ENCODE data around the gene BTBD16.

The BTBD16 gene

GRCh38 chr10:122342293-122343134 lies 71.4 kb downstream of the BTBD16 start:
- no peak overlapping the region for H3K27ac ChIP-seq (ENCODE audit: low read length)

GRCh38 chr10:122343135-122343800 lies 72.2 kb downstream of the BTBD16 start:
- Histone ChIP-seq H3K4me1 (ENCODE audit: control insufficient read depth, low read depth, low read length) (peaks cover 13% of the 10 kb centered on the region), H3K27ac (ENCODE audit: low read length) (no peak overlapping the region), H3K27me3 (ENCODE audit: control insufficient read depth, insufficient read depth, low read length) (no peaks in the 10 kb centered on the region), H3K9me3 (ENCODE audit: control insufficient read depth, low read depth, low read length) (peaks cover 8% of the 10 kb centered on the region), H3K9ac (ENCODE audit: low read length) (no peak overlapping the region), H3K36me3 (ENCODE audit: control insufficient read depth, low read depth, low read length) (no peaks in the 10 kb centered on the region), H3K4me3 (ENCODE audit: low read length) (no peak overlapping the region)

More at GRCh38 chr10:122342293-122343134, 71.4 kb downstream of the BTBD16 start:
- peaks cover 8% of the 10 kb centered on the region for H3K9me3 ChIP-seq (ENCODE audit: control insufficient read depth, low read depth, low read length)
- no peak overlapping the region for H3K4me3 ChIP-seq (ENCODE audit: low read length)
- no peak overlapping the region for H3K9ac ChIP-seq (ENCODE audit: low read length)
- peaks cover 13% of the 10 kb centered on the region for H3K4me1 ChIP-seq (ENCODE audit: control insufficient read depth, low read depth, low read length)
- H3K36me3 ChIP-seq (ENCODE audit: control insufficient read depth, low read depth, low read length), result no peaks in the 10 kb centered on the region
- no peaks in the 10 kb centered on the region for H3K27me3 ChIP-seq (ENCODE audit: control insufficient read depth, insufficient read depth, low read length)

DNA sequence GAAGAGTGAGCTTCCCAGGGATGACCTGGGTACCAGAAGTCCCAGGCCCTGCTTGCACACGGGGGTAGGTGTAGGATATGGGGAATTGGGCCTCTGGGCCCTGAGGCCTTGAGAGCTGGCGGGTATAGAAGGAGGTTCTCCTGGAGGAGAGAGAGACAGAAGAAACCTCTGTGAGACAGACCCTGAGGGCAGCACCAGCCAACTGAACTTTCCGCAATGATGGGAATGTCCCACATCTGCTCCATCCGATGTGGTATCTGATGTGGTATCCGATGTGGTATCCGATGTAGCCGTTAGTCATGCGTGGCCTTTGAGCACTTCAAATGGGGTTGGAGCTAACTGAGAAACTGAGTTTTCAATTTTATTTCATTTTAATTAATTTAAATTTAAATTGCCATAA lies 72.8 kb downstream of the BTBD16 start:
- H3K4me1 ChIP-seq (ENCODE audit: control insufficient read depth, low read depth, low read length), result peaks cover 13% of the 10 kb centered on the region

GRCh38 chr10:122344741-122345258 lies 73.7 kb downstream of the BTBD16 start:
- Histone ChIP-seq H3K4me1 (ENCODE audit: control insufficient read depth, low read depth, low read length) (peaks cover 17% of the 10 kb centered on the region), H3K9ac (ENCODE audit: low read length) (no peak overlapping the region), H3K27ac (ENCODE audit: low read length) (no peak overlapping the region), H3K36me3 (ENCODE audit: control insufficient read depth, low read depth, low read length) (no peaks in the 10 kb centered on the region), H3K4me3 (ENCODE audit: low read length) (no peak overlapping the region), H3K9me3 (ENCODE audit: control insufficient read depth, low read depth, low read length) (peaks cover 8% of the 10 kb centered on the region), H3K27me3 (ENCODE audit: control insufficient read depth, insufficient read depth, low read length) (no peaks in the 10 kb centered on the region)

More for the DNA sequence above, 72.8 kb downstream of the BTBD16 start:
- H3K4me3 ChIP-seq (ENCODE audit: low read length), result no peak overlapping the region
- no peaks in the 10 kb centered on the region for H3K27me3 ChIP-seq (ENCODE audit: control insufficient read depth, insufficient read depth, low read length)
- H3K36me3 ChIP-seq (ENCODE audit: control insufficient read depth, low read depth, low read length), result no peaks in the 10 kb centered on the region
- no peak overlapping the region for H3K9ac ChIP-seq (ENCODE audit: low read length)
- peaks cover 8% of the 10 kb centered on the region for H3K9me3 ChIP-seq (ENCODE audit: control insufficient read depth, low read depth, low read length)
- H3K27ac ChIP-seq (ENCODE audit: low read length), result no peak overlapping the region

GRCh38 chr10:122346326-122346950 lies 75.3 kb downstream of the BTBD16 start:
- no peaks in the 10 kb centered on the region for H3K36me3 ChIP-seq (ENCODE audit: control insufficient read depth, low read depth, low read length)
- H3K4me1 ChIP-seq (ENCODE audit: control insufficient read depth, low read depth, low read length), result peaks cover 17% of the 10 kb centered on the region
- H3K4me3 ChIP-seq (ENCODE audit: low read length), result no peak overlapping the region
- H3K27ac ChIP-seq (ENCODE audit: low read length), result no peak overlapping the region
- peaks cover 8% of the 10 kb centered on the region for H3K9me3 ChIP-seq (ENCODE audit: control insufficient read depth, low read depth, low read length)
- H3K27me3 ChIP-seq (ENCODE audit: control insufficient read depth, insufficient read depth, low read length), result no peaks in the 10 kb centered on the region
- H3K9ac ChIP-seq (ENCODE audit: low read length), result no peak overlapping the region

- H3K9ac ChIP-seq (ENCODE audit: low read length), result no peak overlapping the region
- H3K4me1 ChIP-seq (ENCODE audit: control insufficient read depth, low read depth, low read length), result peaks cover 17% of the 10 kb centered on the region
- peaks cover 8% of the 10 kb centered on the region for H3K9me3 ChIP-seq (ENCODE audit: control insufficient read depth, low read depth, low read length)
- no peak overlapping the region for H3K4me3 ChIP-seq (ENCODE audit: low read length)
- H3K27me3 ChIP-seq (ENCODE audit: control insufficient read depth, insufficient read depth, low read length), result no peaks in the 10 kb centered on the region
- H3K36me3 ChIP-seq (ENCODE audit: control insufficient read depth, low read depth, low read length), result no peaks in the 10 kb centered on the region
- H3K27ac ChIP-seq (ENCODE audit: low read length), result no peak overlapping the region
These were observed 76.2 kb downstream of the BTBD16 start for GRCh38 chr10:122347170-122347841.

DNA sequence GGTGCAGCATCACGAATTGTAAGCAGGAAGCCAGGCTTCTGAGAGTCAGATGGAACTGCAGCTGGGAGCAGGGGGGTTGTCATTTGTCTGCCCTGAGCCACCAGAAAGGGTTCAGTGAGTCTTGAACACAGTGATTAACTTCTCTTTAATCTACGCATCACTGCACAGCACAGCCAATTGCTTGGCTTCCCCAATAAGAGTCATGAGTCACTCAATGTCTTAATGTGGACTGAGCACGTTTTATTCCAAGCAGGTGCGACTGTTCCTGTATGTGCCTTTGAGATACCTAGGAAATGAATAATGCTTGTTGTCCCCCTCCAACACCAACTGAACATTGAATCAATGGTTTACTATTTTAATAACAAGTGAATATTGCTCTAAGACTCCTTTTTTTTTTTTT lies 77.4 kb downstream of the BTBD16 start:
- H3K4me1 ChIP-seq (ENCODE audit: control insufficient read depth, low read depth, low read length), result peaks cover 9% of the 10 kb centered on the region
- no peak overlapping the region for H3K4me3 ChIP-seq (ENCODE audit: low read length)
- peaks cover 8% of the 10 kb centered on the region for H3K9me3 ChIP-seq (ENCODE audit: control insufficient read depth, low read depth, low read length)
- no peaks in the 10 kb centered on the region for H3K27me3 ChIP-seq (ENCODE audit: control insufficient read depth, insufficient read depth, low read length)
- no peak overlapping the region for H3K9ac ChIP-seq (ENCODE audit: low read length)
- H3K36me3 ChIP-seq (ENCODE audit: control insufficient read depth, low read depth, low read length), result no peaks in the 10 kb centered on the region
- H3K27ac ChIP-seq (ENCODE audit: low read length), result no peak overlapping the region

- Histone ChIP-seq H3K27me3 (ENCODE audit: control insufficient read depth, insufficient read depth, low read length) (no peaks in the 10 kb centered on the region), H3K9ac (ENCODE audit: low read length) (no peak overlapping the region), H3K36me3 (ENCODE audit: control insufficient read depth, low read depth, low read length) (no peaks in the 10 kb centered on the region), H3K9me3 (ENCODE audit: control insufficient read depth, low read depth, low read length) (peaks cover 8% of the 10 kb centered on the region), H3K4me3 (ENCODE audit: low read length) (no peak overlapping the region), H3K4me1 (ENCODE audit: control insufficient read depth, low read depth, low read length) (peaks cover 5% of the 10 kb centered on the region), H3K27ac (ENCODE audit: low read length) (no peak overlapping the region)
These were observed 77.9 kb downstream of the BTBD16 start for GRCh38 chr10:122348935-122349361.

DNA sequence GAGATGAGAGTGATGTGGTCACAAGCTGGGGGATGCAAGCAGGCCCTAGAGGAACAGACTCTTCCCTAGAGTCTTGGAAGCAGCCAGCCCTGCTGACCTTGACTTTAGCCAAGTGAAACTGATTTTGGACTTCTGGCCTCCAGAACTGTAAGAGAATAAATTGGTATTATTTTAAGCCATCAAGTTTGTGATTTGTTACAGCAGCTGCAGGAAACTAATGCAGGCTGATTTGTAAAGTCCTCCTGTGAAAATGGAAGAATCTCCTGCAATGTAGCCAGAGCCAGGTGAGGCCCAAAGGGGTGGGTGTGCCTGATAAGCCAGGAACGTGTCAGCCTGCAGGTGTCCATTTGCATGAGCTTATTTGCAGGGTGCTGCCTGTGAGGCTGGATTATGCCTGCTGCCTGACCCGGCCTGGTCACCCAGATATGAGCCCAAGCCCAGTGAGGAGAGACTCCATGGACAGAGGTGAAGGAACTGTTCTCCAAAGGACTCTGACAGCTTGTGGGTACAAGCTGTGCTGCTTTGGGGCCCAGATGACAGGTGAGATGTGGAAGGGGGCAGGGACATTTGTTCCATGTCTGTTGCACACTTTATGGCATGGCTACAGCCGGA lies 78.8 kb downstream of the BTBD16 start:
- H3K9ac ChIP-seq (ENCODE audit: low read length), result no peak overlapping the region
- peaks cover 4% of the 10 kb centered on the region for H3K4me1 ChIP-seq (ENCODE audit: control insufficient read depth, low read depth, low read length)
- no peak overlapping the region for H3K27ac ChIP-seq (ENCODE audit: low read length)
- no peaks in the 10 kb centered on the region for H3K27me3 ChIP-seq (ENCODE audit: control insufficient read depth, insufficient read depth, low read length)
- peaks cover 8% of the 10 kb centered on the region for H3K9me3 ChIP-seq (ENCODE audit: control insufficient read depth, low read depth, low read length)
- no peak overlapping the region for H3K4me3 ChIP-seq (ENCODE audit: low read length)
- H3K36me3 ChIP-seq (ENCODE audit: control insufficient read depth, low read depth, low read length), result no peaks in the 10 kb centered on the region

DNA sequence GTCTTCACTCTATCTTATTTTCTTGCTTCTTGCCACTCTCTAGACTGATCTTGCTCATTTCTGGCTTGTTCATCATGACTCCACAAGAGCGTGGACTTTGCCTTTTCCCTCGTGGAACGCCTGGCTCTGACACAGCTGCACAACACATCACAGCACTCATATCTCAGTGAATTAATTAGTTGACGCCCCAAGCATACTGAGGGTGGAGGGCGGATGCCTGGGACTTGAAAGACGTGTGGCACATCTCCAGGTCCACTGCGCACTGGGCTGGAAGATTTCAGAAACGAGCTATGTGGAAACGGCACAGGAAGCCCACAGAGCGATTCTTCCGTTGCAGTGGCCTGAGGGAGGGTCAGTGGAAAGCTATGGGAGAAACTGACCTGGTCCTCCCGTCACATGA lies 79.8 kb downstream of the BTBD16 start:
- Histone ChIP-seq H3K9me3 (ENCODE audit: control insufficient read depth, low read depth, low read length) (peaks cover 8% of the 10 kb centered on the region), H3K27me3 (ENCODE audit: control insufficient read depth, insufficient read depth, low read length) (no peaks in the 10 kb centered on the region), H3K36me3 (ENCODE audit: control insufficient read depth, low read depth, low read length) (no peaks in the 10 kb centered on the region), H3K27ac (ENCODE audit: low read length) (no peak overlapping the region), H3K4me3 (ENCODE audit: low read length) (no peak overlapping the region), H3K4me1 (ENCODE audit: control insufficient read depth, low read depth, low read length) (peaks cover 4% of the 10 kb centered on the region), H3K9ac (ENCODE audit: low read length) (no peak overlapping the region)
